IMR-90 (cell line): ENCODE measurements around the gene KLC1. TPM values are rescaled to one million over a fixed set of nuclear protein-coding genes. Genes with fewer than 3 reads are reported as not detected.
A peak's percentile ranks its signal among the peaks of the same experiment; 100 is the strongest.

Experiments used
- ATAC-seq: fragments of 200-7000 bp; cut with Tn5 transposase; 2 replicates; pipeline ENCODE4 v1.9.1; 2020; ENCODE audit warnings: low read depth, mild to moderate bottlenecking, moderate library complexity
- BruUV-seq: library from RNA; stranded (reverse); fragments of 400-500 nt; replicated peaks from 2 replicates; lab custom pipeline; 2021; lab: Mats Ljungman, UMichigan
- CTCF ChIA-PET: fragments of 300-600 bp; formaldehyde crosslinking; extraction: SDS; loops from one replicate; lab custom pipeline; 2021; ENCODE audit warnings: antibody characterized with exemption; lab: Yijun Ruan, JAX
- POLR2A ChIA-PET: fragments of 300-600 bp; sonication (Branson Sonifier 250); formaldehyde crosslinking; loops from one replicate; lab custom pipeline; 2022; ENCODE audit warnings: antibody characterized with exemption; ENCODE audit not compliant: unreplicated experiment; lab: Charles Lee
- DNase-seq: peaks from one replicate; pipeline ENCODE4 v3.0.0; 2013
- H2AFZ ChIP-seq: replicated peaks from 2 replicates; pipeline ENCODE3; 2013; ENCODE audit warnings: low read length, mild to moderate bottlenecking; ENCODE audit not compliant: poor library complexity
- H2AK5ac ChIP-seq: 2 replicates; pipeline ENCODE4 v1.6.1; 2013; ENCODE audit warnings: low read depth, low read length, inconsistent platforms
- H2AK9ac ChIP-seq: replicated peaks from 2 replicates; pipeline ENCODE3; 2013; ENCODE audit warnings: mild to moderate bottlenecking, low read depth, low read length, moderate library complexity; ENCODE audit not compliant: poor library complexity
- H2BK120ac ChIP-seq: 2 replicates; pipeline ENCODE4 v1.6.1; 2013; ENCODE audit warnings: low read depth, low read length, inconsistent platforms
- H2BK15ac ChIP-seq: 3 replicates; pipeline ENCODE4 v1.6.1; 2013; ENCODE audit warnings: low read depth, low read length, inconsistent platforms
- H2BK20ac ChIP-seq: 2 replicates; pipeline ENCODE4 v1.6.1; 2013; ENCODE audit warnings: low read depth, mild to moderate bottlenecking, inconsistent platforms, low read length, moderate library complexity
- H2BK5ac ChIP-seq: 2 replicates; pipeline ENCODE4 v1.6.1; 2013; ENCODE audit warnings: mild to moderate bottlenecking, low read depth, low read length, inconsistent platforms; ENCODE audit not compliant: poor library complexity, severe bottlenecking
- H3K14ac ChIP-seq: replicated peaks from 2 replicates; pipeline ENCODE4 v1.6.1; 2013; ENCODE audit warnings: low read depth, low read length, inconsistent platforms
- H3K18ac ChIP-seq: 2 replicates; pipeline ENCODE4 v1.6.1; 2013; ENCODE audit warnings: low read depth, low read length, control low read depth
- H3K23ac ChIP-seq: 2 replicates; pipeline ENCODE4 v1.6.1; 2013; ENCODE audit warnings: low read depth, low read length, inconsistent platforms
- H3K27ac ChIP-seq: 2 replicates; pipeline ENCODE4 v1.5.1; 2013; ENCODE audit warnings: mild to moderate bottlenecking, control low read depth, low read length; ENCODE audit not compliant: insufficient read depth
- H3K27me3 ChIP-seq: 2 replicates; pipeline ENCODE4 v1.6.1; 2013; ENCODE audit warnings: low read length; ENCODE audit not compliant: control insufficient read depth, insufficient read depth
- H3K36me3 ChIP-seq: 2 replicates; pipeline ENCODE4 v1.6.1; 2013; ENCODE audit warnings: low read length, mixed read lengths; ENCODE audit not compliant: control insufficient read depth, insufficient read depth
- H3K4ac ChIP-seq: 2 replicates; pipeline ENCODE4 v1.6.1; 2013; ENCODE audit warnings: low read depth, low read length, inconsistent platforms
- H3K4me1 ChIP-seq: 2 replicates; pipeline ENCODE4 v1.6.1; 2013; ENCODE audit warnings: low read length, mixed read lengths; ENCODE audit not compliant: control insufficient read depth, insufficient read depth
- H3K4me2 ChIP-seq: 2 replicates; pipeline ENCODE4 v1.6.1; 2013; ENCODE audit warnings: low read depth, mild to moderate bottlenecking, control low read depth, low read length, moderate library complexity
- H3K4me3 ChIP-seq: 2 replicates; pipeline ENCODE4 v1.5.1; 2013; ENCODE audit warnings: low read depth, mild to moderate bottlenecking, control low read depth, low read length, moderate library complexity; ENCODE audit not compliant: insufficient read depth
- H3K56ac ChIP-seq: 2 replicates; pipeline ENCODE4 v1.6.1; 2013; ENCODE audit warnings: low read length, inconsistent platforms; ENCODE audit not compliant: insufficient read depth; ENCODE audit errors: extremely low read depth
- H3K79me1 ChIP-seq, 2 experiments: 2 replicates each; pipeline ENCODE4 v1.6.1; 2013; ENCODE audit warnings: low read length in 2 of 2, inconsistent platforms in 1 of 2, low read depth in 1 of 2
- H3K9ac ChIP-seq: 2 replicates; pipeline ENCODE4 v1.6.1; 2013; ENCODE audit warnings: low read depth, low read length, control low read depth
- H3K9me1 ChIP-seq: 2 replicates; pipeline ENCODE4 v1.6.1; 2013; ENCODE audit warnings: low read length, inconsistent platforms; ENCODE audit not compliant: insufficient read depth
- H3K9me3 ChIP-seq: 2 replicates; pipeline ENCODE4 v1.6.1; 2013; ENCODE audit warnings: low read length; ENCODE audit not compliant: control insufficient read depth, insufficient read depth
- H4K20me1 ChIP-seq: 2 replicates; pipeline ENCODE4 v1.6.1; 2013; ENCODE audit warnings: low read length, inconsistent platforms; ENCODE audit not compliant: insufficient read depth
- H4K5ac ChIP-seq: 2 replicates; pipeline ENCODE4 v1.6.1; 2013; ENCODE audit warnings: mild to moderate bottlenecking, low read depth, low read length, control low read depth
- H4K8ac ChIP-seq, 2 experiments: 2 replicates each; pipeline ENCODE4 v1.6.1; 2013; ENCODE audit warnings: low read depth in 2 of 2, low read length in 2 of 2, control low read depth in 1 of 2, inconsistent platforms in 1 of 2
- H4K91ac ChIP-seq: 2 replicates; pipeline ENCODE4 v1.6.1; 2013; ENCODE audit warnings: low read depth, low read length, inconsistent platforms; ENCODE audit not compliant: insufficient read depth
- CHD1 ChIP-seq: IDR thresholded peaks from 2 replicates; pipeline ENCODE4 v1.6.1; 2012; ENCODE audit warnings: low read depth, low read length, improper control_type of control experiment
- ELK1 ChIP-seq: fragments of 150-350 bp; IDR thresholded peaks from 2 replicates; pipeline ENCODE4 v1.6.1; 2016; ENCODE audit warnings: low read depth, mild to moderate bottlenecking, low read length, moderate library complexity, borderline replicate concordance
- MAZ ChIP-seq: IDR thresholded peaks from 2 replicates; pipeline ENCODE4 v1.6.1; 2012; ENCODE audit warnings: low read depth, mild to moderate bottlenecking, low read length, improper control_type of control experiment, moderate library complexity, borderline replicate concordance
- MXI1 ChIP-seq: IDR thresholded peaks from 2 replicates; pipeline ENCODE4 v1.6.1; 2012; ENCODE audit warnings: low read depth, mild to moderate bottlenecking, low read length, moderate library complexity, borderline replicate concordance
- NFE2L2 ChIP-seq: fragments of 150-350 bp; IDR thresholded peaks from 2 replicates; pipeline ENCODE4 v1.6.1; 2016; ENCODE audit warnings: low read depth, mild to moderate bottlenecking, low read length
- RFX5 ChIP-seq: IDR thresholded peaks from 2 replicates; pipeline ENCODE4 v1.8.0; 2012; ENCODE audit warnings: low read depth, mild to moderate bottlenecking, low read length, moderate library complexity
- SMC3 ChIP-seq: fragments of 150-350 bp; IDR thresholded peaks from 2 replicates; pipeline ENCODE4 v1.6.1; 2016; ENCODE audit warnings: low read depth, mild to moderate bottlenecking, antibody characterized with exemption, low read length, moderate library complexity
- USF2 ChIP-seq: fragments of 150-350 bp; IDR thresholded peaks from 2 replicates; pipeline ENCODE4 v1.6.1; 2017; ENCODE audit warnings: mild to moderate bottlenecking, antibody characterized with exemption, low read length, low read depth
- WGBS, 2 experiments: methylation state at CpG; one replicate each; pipeline versions ENCODE4 v1.1.5 to v1.1.7; 2013; ENCODE audit warnings: missing lambda C conversion rate in 2 of 2; ENCODE audit not compliant: insufficient read length in 1 of 2; ENCODE audit errors: extremely low coverage in 2 of 2; 5-methylcytosine and 5-hydroxymethylcytosine counted together
- dilution Hi-C: fragments of 300-500 bp; cut with HindIII; formaldehyde crosslinking; loops from one replicate; pipeline ENCODE4 v1.14.3; 2018; ENCODE audit warnings: low sequenced_read_pairs; ENCODE audit not compliant: unreplicated experiment
- in situ Hi-C: fragments of 300-500 bp; cut with MboI; formaldehyde crosslinking; loops from 3 replicates; pipeline ENCODE4 v1.14.3; 2019; ENCODE audit warnings: low sequenced_read_pairs, inconsistent platforms, mixed read lengths
- intact Hi-C: fragments of 100-400 bp; cut with micrococcal nuclease; formaldehyde crosslinking; loops from 2 replicates; pipeline ENCODE4 v1.10.0; 2022
- polyA plus RNA-seq, 3 experiments: library from polyadenylated mRNA; depleted of rRNA; stranded (reverse); fragments of >200 nt; gene quantifications; 2 replicates each; pipeline ENCODE4 v1.2.3, GENCODE V29; 2012; ENCODE audit warnings: low replicate concordance in 1 of 3
- total RNA-seq: library from RNA; depleted of rRNA; stranded (reverse); fragments of >200 nt; gene quantifications from 2 replicates; pipeline ENCODE4 v1.2.3, GENCODE V29; 2012

Gene KLC1
- total and polyA plus RNA-seq, 2 of the 4 experiments (the other 2 are of a cell fraction) = 101 to 157 TPM

- H3K4me1 ChIP-seq = peaks cover 5% of the 10 kb centered on the region
- no peak overlapping the region for H2BK5ac ChIP-seq
- no CpG with 5 or more reads among the region's 8 CpGs for WGBS, 2 experiments
- no peaks in the 10 kb centered on the region for H3K9me3 ChIP-seq
- no peak overlapping the region for H3K4me3 ChIP-seq
- H2BK20ac ChIP-seq = no peak overlapping the region
- H3K56ac ChIP-seq = 0 out of 2 replicates have a peak overlapping the region, but pooled peaks have one; percentile 3
- CTCF ChIA-PET = no interaction called here
- H3K14ac ChIP-seq = no peak overlapping the region
- H2AK9ac ChIP-seq = no peak overlapping the region
- ATAC-seq = no peak
- 0 out of 2 replicates have a peak overlapping the region, but pooled peaks have one; percentile 16 for H3K23ac ChIP-seq
- H3K9ac ChIP-seq = no peak overlapping the region
- H2AK5ac ChIP-seq = no peak overlapping the region
- no peak overlapping the region for H3K4ac ChIP-seq
- H2AFZ ChIP-seq = no peak overlapping the region
- peaks cover 48% of the 10 kb centered on the region for H4K20me1 ChIP-seq
- DNase-seq = no peak
- no TSS peak for BruUV-seq
- H3K79me1 ChIP-seq = peaks cover 35 to 73% of the 10 kb centered on the region in 2 experiments
- in situ Hi-C loops = no loop called here
- H3K9me1 ChIP-seq = peaks cover 8% of the 10 kb centered on the region; the same call in 1 of the 2 replicates
- peaks cover 53% of the 10 kb centered on the region for H3K36me3 ChIP-seq
- no peak overlapping the region for H3K18ac ChIP-seq
- H4K91ac ChIP-seq = no peak overlapping the region
- H4K5ac ChIP-seq = no peak overlapping the region
- H2BK120ac ChIP-seq = no peak overlapping the region
- intact Hi-C loops = no loop called here
- POLR2A ChIA-PET = no interaction called here
- no peak overlapping the region for H3K4me2 ChIP-seq
- no peak overlapping the region for H4K8ac ChIP-seq
- H2BK15ac ChIP-seq = no peak overlapping the region
- TF ChIP-seq MAZ (no peak), SMC3 (no peak), USF2 (no peak), NFE2L2 (no peak), ELK1 (no peak), CHD1 (no peak), MXI1 (no peak), RFX5 (no peak)
- no peak overlapping the region for H3K27ac ChIP-seq
- H3K27me3 ChIP-seq = no peaks in the 10 kb centered on the region
- dilution Hi-C loops = no loop called here
These were observed 61.3 kb downstream of the KLC1 start for GRCh38 chr14:103690332-103690731.
